Measurements from ENCODE around the gene KIAA1217. TPM values are rescaled to one million over a fixed set of nuclear protein-coding genes. Genes with fewer than 3 reads are reported as not detected.

KIAA1217 gene
- total RNA-seq, 1 experiment from 2014 or later = 23.4 TPM

GRCh38 chr10:24440817-24441797 is 232.2 kb downstream of the KIAA1217 start:
- H3K9me3 Mint-ChIP-seq = no peaks in the 10 kb centered on the region
- ChIA-PET CTCF (interaction anchor here (1.1 kb wide), 1 partner anchor 72 kb away, joined by 3 read pairs; no protein-coding TSS in a partner anchor), POLR2A (no interaction called here)
- H3K36me3 Mint-ChIP-seq = peaks cover 7% of the 10 kb centered on the region; the same call in 1 of the 2 replicates
- no peak for DNase-seq (ENCODE audit: low spot score)
- no peak overlapping the region for H3K4me3 Mint-ChIP-seq
- peak overlapping the region; percentile 8; the same call in 1 of the 2 replicates for H3K27ac Mint-ChIP-seq
- H3K4me1 Mint-ChIP-seq = peaks cover 28% of the 10 kb centered on the region
- TF ChIP-seq ESRRA (CRISPR knock-in tag; IDR thresholded peaks at IDR 0.05; ENCODE audit: borderline replicate concordance) (no peak), TEAD4 (CRISPR knock-in tag; IDR thresholded peaks at IDR 0.05) (no peak), JAZF1 (CRISPR knock-in tag; IDR thresholded peaks at IDR 0.05) (no peak), SMAD3 (CRISPR knock-in tag; IDR thresholded peaks at IDR 0.05; ENCODE audit: borderline replicate concordance) (no peak), PREB (CRISPR knock-in tag; IDR thresholded peaks at IDR 0.05; ENCODE audit: borderline replicate concordance) (no peak), ZNF317 (CRISPR knock-in tag; IDR thresholded peaks at IDR 0.05; ENCODE audit: borderline replicate concordance, low read depth) (no peak), EMX1 (CRISPR knock-in tag; IDR thresholded peaks at IDR 0.05) (no peak), FOXP1 (CRISPR knock-in tag; IDR thresholded peaks at IDR 0.05; ENCODE audit: borderline replicate concordance) (no peak), ZBTB43 (CRISPR knock-in tag; IDR thresholded peaks at IDR 0.05) (no peak), ZNF396 (CRISPR knock-in tag; IDR thresholded peaks at IDR 0.05; ENCODE audit: borderline replicate concordance) (no peak), TCF7 (CRISPR knock-in tag; IDR thresholded peaks at IDR 0.05; ENCODE audit: low read depth) (no peak)
- TF ChIP-seq, protein P1, sequence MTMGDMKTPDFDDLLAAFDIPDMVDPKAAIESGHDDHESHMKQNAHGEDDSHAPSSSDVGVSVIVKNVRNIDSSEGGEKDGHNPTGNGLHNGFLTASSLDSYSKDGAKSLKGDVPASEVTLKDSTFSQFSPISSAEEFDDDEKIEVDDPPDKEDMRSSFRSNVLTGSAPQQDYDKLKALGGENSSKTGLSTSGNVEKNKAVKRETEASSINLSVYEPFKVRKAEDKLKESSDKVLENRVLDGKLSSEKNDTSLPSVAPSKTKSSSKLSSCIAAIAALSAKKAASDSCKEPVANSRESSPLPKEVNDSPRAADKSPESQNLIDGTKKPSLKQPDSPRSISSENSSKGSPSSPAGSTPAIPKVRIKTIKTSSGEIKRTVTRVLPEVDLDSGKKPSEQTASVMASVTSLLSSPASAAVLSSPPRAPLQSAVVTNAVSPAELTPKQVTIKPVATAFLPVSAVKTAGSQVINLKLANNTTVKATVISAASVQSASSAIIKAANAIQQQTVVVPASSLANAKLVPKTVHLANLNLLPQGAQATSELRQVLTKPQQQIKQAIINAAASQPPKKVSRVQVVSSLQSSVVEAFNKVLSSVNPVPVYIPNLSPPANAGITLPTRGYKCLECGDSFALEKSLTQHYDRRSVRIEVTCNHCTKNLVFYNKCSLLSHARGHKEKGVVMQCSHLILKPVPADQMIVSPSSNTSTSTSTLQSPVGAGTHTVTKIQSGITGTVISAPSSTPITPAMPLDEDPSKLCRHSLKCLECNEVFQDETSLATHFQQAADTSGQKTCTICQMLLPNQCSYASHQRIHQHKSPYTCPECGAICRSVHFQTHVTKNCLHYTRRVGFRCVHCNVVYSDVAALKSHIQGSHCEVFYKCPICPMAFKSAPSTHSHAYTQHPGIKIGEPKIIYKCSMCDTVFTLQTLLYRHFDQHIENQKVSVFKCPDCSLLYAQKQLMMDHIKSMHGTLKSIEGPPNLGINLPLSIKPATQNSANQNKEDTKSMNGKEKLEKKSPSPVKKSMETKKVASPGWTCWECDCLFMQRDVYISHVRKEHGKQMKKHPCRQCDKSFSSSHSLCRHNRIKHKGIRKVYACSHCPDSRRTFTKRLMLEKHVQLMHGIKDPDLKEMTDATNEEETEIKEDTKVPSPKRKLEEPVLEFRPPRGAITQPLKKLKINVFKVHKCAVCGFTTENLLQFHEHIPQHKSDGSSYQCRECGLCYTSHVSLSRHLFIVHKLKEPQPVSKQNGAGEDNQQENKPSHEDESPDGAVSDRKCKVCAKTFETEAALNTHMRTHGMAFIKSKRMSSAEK (CRISPR knock-in tag; IDR thresholded peaks at IDR 0.05; ENCODE audit: borderline replicate concordance) = no peak
- TF ChIP-seq, protein P2, sequence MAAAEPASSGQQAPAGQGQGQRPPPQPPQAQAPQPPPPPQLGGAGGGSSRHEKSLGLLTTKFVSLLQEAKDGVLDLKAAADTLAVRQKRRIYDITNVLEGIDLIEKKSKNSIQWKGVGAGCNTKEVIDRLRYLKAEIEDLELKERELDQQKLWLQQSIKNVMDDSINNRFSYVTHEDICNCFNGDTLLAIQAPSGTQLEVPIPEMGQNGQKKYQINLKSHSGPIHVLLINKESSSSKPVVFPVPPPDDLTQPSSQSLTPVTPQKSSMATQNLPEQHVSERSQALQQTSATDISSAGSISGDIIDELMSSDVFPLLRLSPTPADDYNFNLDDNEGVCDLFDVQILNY (CRISPR knock-in tag; IDR thresholded peaks at IDR 0.05) = no peak
- TF ChIP-seq, protein P3, sequence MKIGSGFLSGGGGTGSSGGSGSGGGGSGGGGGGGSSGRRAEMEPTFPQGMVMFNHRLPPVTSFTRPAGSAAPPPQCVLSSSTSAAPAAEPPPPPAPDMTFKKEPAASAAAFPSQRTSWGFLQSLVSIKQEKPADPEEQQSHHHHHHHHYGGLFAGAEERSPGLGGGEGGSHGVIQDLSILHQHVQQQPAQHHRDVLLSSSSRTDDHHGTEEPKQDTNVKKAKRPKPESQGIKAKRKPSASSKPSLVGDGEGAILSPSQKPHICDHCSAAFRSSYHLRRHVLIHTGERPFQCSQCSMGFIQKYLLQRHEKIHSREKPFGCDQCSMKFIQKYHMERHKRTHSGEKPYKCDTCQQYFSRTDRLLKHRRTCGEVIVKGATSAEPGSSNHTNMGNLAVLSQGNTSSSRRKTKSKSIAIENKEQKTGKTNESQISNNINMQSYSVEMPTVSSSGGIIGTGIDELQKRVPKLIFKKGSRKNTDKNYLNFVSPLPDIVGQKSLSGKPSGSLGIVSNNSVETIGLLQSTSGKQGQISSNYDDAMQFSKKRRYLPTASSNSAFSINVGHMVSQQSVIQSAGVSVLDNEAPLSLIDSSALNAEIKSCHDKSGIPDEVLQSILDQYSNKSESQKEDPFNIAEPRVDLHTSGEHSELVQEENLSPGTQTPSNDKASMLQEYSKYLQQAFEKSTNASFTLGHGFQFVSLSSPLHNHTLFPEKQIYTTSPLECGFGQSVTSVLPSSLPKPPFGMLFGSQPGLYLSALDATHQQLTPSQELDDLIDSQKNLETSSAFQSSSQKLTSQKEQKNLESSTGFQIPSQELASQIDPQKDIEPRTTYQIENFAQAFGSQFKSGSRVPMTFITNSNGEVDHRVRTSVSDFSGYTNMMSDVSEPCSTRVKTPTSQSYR (CRISPR knock-in tag; IDR thresholded peaks at IDR 0.05) = no peak
- TF ChIP-seq, protein P4, sequence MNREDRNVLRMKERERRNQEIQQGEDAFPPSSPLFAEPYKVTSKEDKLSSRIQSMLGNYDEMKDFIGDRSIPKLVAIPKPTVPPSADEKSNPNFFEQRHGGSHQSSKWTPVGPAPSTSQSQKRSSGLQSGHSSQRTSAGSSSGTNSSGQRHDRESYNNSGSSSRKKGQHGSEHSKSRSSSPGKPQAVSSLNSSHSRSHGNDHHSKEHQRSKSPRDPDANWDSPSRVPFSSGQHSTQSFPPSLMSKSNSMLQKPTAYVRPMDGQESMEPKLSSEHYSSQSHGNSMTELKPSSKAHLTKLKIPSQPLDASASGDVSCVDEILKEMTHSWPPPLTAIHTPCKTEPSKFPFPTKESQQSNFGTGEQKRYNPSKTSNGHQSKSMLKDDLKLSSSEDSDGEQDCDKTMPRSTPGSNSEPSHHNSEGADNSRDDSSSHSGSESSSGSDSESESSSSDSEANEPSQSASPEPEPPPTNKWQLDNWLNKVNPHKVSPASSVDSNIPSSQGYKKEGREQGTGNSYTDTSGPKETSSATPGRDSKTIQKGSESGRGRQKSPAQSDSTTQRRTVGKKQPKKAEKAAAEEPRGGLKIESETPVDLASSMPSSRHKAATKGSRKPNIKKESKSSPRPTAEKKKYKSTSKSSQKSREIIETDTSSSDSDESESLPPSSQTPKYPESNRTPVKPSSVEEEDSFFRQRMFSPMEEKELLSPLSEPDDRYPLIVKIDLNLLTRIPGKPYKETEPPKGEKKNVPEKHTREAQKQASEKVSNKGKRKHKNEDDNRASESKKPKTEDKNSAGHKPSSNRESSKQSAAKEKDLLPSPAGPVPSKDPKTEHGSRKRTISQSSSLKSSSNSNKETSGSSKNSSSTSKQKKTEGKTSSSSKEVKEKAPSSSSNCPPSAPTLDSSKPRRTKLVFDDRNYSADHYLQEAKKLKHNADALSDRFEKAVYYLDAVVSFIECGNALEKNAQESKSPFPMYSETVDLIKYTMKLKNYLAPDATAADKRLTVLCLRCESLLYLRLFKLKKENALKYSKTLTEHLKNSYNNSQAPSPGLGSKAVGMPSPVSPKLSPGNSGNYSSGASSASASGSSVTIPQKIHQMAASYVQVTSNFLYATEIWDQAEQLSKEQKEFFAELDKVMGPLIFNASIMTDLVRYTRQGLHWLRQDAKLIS (CRISPR knock-in tag; IDR thresholded peaks at IDR 0.05; ENCODE audit: borderline replicate concordance) = no peak
- H3K27me3 Mint-ChIP-seq (ENCODE audit: low read depth) = no peaks in the 10 kb centered on the region
- peak; percentile 52 for ATAC-seq
